ENCODE measurements around the gene SEC16B. TPM values are rescaled to one million over a fixed set of nuclear protein-coding genes. Genes with fewer than 3 reads are reported as not detected.
A peak's percentile ranks its signal among the peaks of the same experiment; 100 is the strongest.

Gene SEC16B
- total and polyA plus RNA-seq, 7 experiments from 2014 or later: 0.27 TPM; not detected in 6

DNA sequence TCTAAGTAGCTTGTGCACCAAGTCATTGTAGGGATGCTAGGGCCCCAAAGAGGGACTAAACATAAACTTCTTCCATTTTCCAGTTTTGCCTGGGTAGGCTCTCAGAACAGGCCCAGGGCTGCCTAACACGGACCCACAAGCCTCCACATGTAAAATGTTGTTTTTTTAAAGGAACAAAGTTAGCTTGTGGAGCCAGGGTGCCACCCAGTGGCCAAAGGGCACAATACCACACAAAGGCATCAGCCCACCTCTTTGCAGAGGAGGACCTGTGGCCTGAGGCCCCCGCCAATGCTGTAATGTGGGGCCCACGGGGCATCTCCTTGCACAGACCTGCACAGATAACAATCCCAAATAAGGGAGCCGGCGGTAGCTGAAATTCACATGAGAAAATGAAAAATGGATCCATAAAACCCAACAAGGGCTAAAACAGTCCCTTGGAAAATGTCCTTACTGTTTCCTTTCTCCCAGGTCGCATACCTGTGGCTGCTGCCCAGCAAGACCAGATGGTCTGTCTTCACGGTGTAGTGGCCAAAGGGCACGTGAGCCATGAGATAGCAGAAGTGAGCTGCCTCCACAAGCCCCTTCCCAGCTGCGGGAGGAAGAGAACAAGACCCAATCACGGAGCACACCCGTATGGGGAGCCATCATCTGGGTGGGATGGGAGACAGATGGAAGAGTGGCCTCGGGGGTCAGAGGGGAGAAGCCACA lies 23.8 kb downstream of the SEC16B start:
- no peak overlapping the region for H3K27ac ChIP-seq (ENCODE audit: low read depth, low read length)
- no peak overlapping the region for H3K4me3 Mint-ChIP-seq
- ChIA-PET CTCF (interaction anchor here (0.7 to 1.5 kb wide), 2 partner anchors 8 to 22 kb away, joined by 3 read pairs; no protein-coding TSS in a partner anchor), POLR2A (no interaction called here)
- peaks cover 0 to 2% (median 0%) of the 10 kb centered on the region in 7 donors for H3K4me1 Mint-ChIP-seq
- intact Hi-C loops (cut with micrococcal nuclease): no loop called here
- no peaks in the 10 kb centered on the region for H3K27me3 ChIP-seq (ENCODE audit: control insufficient read depth in 2 of 2, insufficient read depth in 2 of 2, low read length in 2 of 2)
- ATAC-seq (peak; percentile 45), DNase-seq (peak in 3 of 9 donors; percentile 1 to 32 (median 8))
- peaks cover 0 to 5% (median 0%) of the 10 kb centered on the region in 5 donors for H3K27me3 Mint-ChIP-seq
- H3K9me3 ChIP-seq (ENCODE audit: control insufficient read depth in 2 of 3, low read length in 3 of 3): no peaks in the 10 kb centered on the region
- no peak overlapping the region for H3K27ac Mint-ChIP-seq
- no peaks in the 10 kb centered on the region for H3K36me3 Mint-ChIP-seq
- no peaks in the 10 kb centered on the region for H3K4me1 ChIP-seq (ENCODE audit: control insufficient read depth in 2 of 2, insufficient read depth in 2 of 2, low read length in 2 of 2)
- no peaks in the 10 kb centered on the region for H3K36me3 ChIP-seq (ENCODE audit: control insufficient read depth in 2 of 3, insufficient read depth in 3 of 3, low read length in 3 of 3)
- H3K4me3 ChIP-seq (ENCODE audit: low read length): no peak overlapping the region
- H3K9me3 Mint-ChIP-seq: no peaks in the 10 kb centered on the region

GRCh38 chr1:177944016-177944949 lies 25.6 kb downstream of the SEC16B start:
- H3K4me3 Mint-ChIP-seq: no peak overlapping the region
- CTCF ChIA-PET: no interaction called here
- H3K36me3 Mint-ChIP-seq: no peaks in the 10 kb centered on the region

DNA sequence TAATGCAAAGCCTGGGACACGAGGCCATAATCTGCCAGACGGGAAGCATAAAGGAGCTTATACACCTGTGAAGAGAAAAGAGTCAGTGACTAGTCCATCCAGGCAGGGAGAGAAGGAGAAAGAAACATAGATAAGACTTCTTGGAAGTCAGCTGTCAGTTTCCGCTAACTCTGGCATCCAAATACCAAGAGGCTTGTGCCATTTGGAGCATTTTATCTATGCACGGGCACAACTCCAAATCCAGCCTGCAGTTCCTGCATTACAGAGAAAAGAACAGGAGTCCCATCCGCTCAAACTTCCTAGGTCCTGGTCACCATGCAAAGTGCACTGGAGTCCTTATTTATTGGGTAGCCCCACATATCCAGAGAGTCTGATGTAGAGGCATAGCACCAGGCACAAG lies 27.9 kb downstream of the SEC16B start:
- no peaks in the 10 kb centered on the region for H3K36me3 ChIP-seq (ENCODE audit: control insufficient read depth in 2 of 3, insufficient read depth in 3 of 3, low read length in 3 of 3)
- H3K4me1 ChIP-seq (ENCODE audit: control insufficient read depth in 2 of 2, insufficient read depth in 2 of 2, low read length in 2 of 2): no peaks in the 10 kb centered on the region
- Mint-ChIP-seq H3K4me1 (no peaks in the 10 kb centered on the region), H3K27ac (no peak overlapping the region), H3K9me3 (no peaks in the 10 kb centered on the region), H3K27me3 (peaks cover 0 to 5% (median 0%) of the 10 kb centered on the region in 5 donors), H3K36me3 (no peaks in the 10 kb centered on the region), H3K4me3 (no peak overlapping the region)
- no peaks in the 10 kb centered on the region for H3K9me3 ChIP-seq (ENCODE audit: control insufficient read depth in 2 of 3, low read length in 3 of 3)
- no peak overlapping the region for H3K27ac ChIP-seq (ENCODE audit: low read depth, low read length)
- H3K4me3 ChIP-seq (ENCODE audit: low read length): no peak overlapping the region
- intact Hi-C loops (cut with micrococcal nuclease): no loop called here
- DNase-seq (no peak), ATAC-seq (no peak)
- no peaks in the 10 kb centered on the region for H3K27me3 ChIP-seq (ENCODE audit: control insufficient read depth in 2 of 2, insufficient read depth in 2 of 2, low read length in 2 of 2)
- CTCF ChIA-PET: no interaction called here
- POLR2A ChIA-PET: no interaction called here

More at GRCh38 chr1:177944016-177944949, 25.6 kb downstream of the SEC16B start:
- H3K27ac Mint-ChIP-seq: no peak overlapping the region
- no peak for DNase-seq
- Histone ChIP-seq H3K27me3 (ENCODE audit: control insufficient read depth in 2 of 2, insufficient read depth in 2 of 2, low read length in 2 of 2) (no peaks in the 10 kb centered on the region), H3K9me3 (ENCODE audit: control insufficient read depth in 2 of 3, low read length in 3 of 3) (no peaks in the 10 kb centered on the region), H3K4me1 (ENCODE audit: control insufficient read depth in 2 of 2, insufficient read depth in 2 of 2, low read length in 2 of 2) (no peaks in the 10 kb centered on the region), H3K27ac (ENCODE audit: low read depth, low read length) (no peak overlapping the region), H3K36me3 (ENCODE audit: control insufficient read depth in 2 of 3, insufficient read depth in 3 of 3, low read length in 3 of 3) (no peaks in the 10 kb centered on the region), H3K4me3 (ENCODE audit: low read length) (no peak overlapping the region)
- POLR2A ChIA-PET: no interaction called here
- no peaks in the 10 kb centered on the region for H3K4me1 Mint-ChIP-seq
- H3K9me3 Mint-ChIP-seq: no peaks in the 10 kb centered on the region
- H3K27me3 Mint-ChIP-seq: peaks cover 0 to 5% (median 0%) of the 10 kb centered on the region in 5 donors
- intact Hi-C loops (cut with micrococcal nuclease): no loop called here
- ATAC-seq: no peak

- Mint-ChIP-seq H3K27ac (no peak overlapping the region), H3K4me1 (no peaks in the 10 kb centered on the region), H3K9me3 (no peaks in the 10 kb centered on the region), H3K27me3 (peaks cover 0 to 5% (median 0%) of the 10 kb centered on the region in 5 donors), H3K36me3 (no peaks in the 10 kb centered on the region), H3K4me3 (no peak overlapping the region)
- Histone ChIP-seq H3K4me1 (ENCODE audit: control insufficient read depth in 2 of 2, insufficient read depth in 2 of 2, low read length in 2 of 2) (no peaks in the 10 kb centered on the region), H3K27ac (ENCODE audit: low read depth, low read length) (no peak overlapping the region), H3K36me3 (ENCODE audit: control insufficient read depth in 2 of 3, insufficient read depth in 3 of 3, low read length in 3 of 3) (no peaks in the 10 kb centered on the region), H3K27me3 (ENCODE audit: control insufficient read depth in 2 of 2, insufficient read depth in 2 of 2, low read length in 2 of 2) (no peaks in the 10 kb centered on the region), H3K9me3 (ENCODE audit: control insufficient read depth in 2 of 3, low read length in 3 of 3) (no peaks in the 10 kb centered on the region), H3K4me3 (ENCODE audit: low read length) (no peak overlapping the region)
- ChIA-PET POLR2A (no interaction called here), CTCF (no interaction called here)
- DNase-seq: no peak
- no peak for ATAC-seq
- intact Hi-C loops (cut with micrococcal nuclease): no loop called here
Measured at GRCh38 chr1:177940682-177941081, 29.2 kb downstream of the SEC16B start.

GRCh38 chr1:177937931-177938330 lies 31.9 kb downstream of the SEC16B start:
- no peak overlapping the region for H3K4me3 Mint-ChIP-seq
- POLR2A ChIA-PET: no interaction called here

DNA sequence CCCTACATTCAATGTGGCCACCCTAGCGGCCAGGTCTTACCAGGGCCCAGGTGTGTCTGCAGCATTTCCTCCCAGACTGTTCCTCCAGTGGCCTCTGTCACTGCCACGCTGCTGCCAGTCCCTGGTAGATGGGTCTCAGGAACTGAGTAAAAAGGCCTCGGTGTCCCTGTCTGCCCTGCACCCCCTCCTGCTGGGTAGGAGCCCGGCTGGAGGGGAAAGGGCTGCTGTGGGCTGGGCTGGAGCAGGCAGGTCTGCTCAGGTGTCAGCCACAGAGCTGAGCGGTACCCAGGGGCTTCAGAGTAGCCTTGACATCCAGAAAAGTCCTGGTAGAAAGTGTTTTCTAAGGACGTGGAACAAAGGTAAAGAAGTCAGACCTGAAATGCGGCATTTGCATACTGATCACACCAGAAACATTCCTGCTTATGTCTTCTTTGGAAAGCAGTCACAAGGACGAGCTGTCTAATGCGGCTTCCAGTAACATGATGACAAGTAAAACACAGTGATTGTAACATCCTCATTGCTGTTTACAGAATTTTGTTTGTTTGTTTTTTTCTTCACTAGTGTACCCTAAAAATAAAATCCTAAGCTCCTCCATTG lies 32.6 kb downstream of the SEC16B start:
- no peak for DNase-seq
- ChIA-PET CTCF (no interaction called here), POLR2A (no interaction called here)
- H3K27me3 ChIP-seq (ENCODE audit: control insufficient read depth in 2 of 2, insufficient read depth in 2 of 2, low read length in 2 of 2): no peaks in the 10 kb centered on the region
- no peak overlapping the region for H3K4me3 Mint-ChIP-seq
- no peaks in the 10 kb centered on the region for H3K36me3 Mint-ChIP-seq
- no peaks in the 10 kb centered on the region for H3K9me3 ChIP-seq (ENCODE audit: control insufficient read depth in 2 of 3, low read length in 3 of 3)
- intact Hi-C loops (cut with micrococcal nuclease): no loop called here
- peaks cover 0 to 5% (median 0%) of the 10 kb centered on the region in 5 donors for H3K27me3 Mint-ChIP-seq
- H3K4me1 Mint-ChIP-seq: no peaks in the 10 kb centered on the region
- H3K4me1 ChIP-seq (ENCODE audit: control insufficient read depth in 2 of 2, insufficient read depth in 2 of 2, low read length in 2 of 2): no peaks in the 10 kb centered on the region
- H3K9me3 Mint-ChIP-seq: peaks cover 0 to 4% (median 0%) of the 10 kb centered on the region in 11 donors
- no peaks in the 10 kb centered on the region for H3K36me3 ChIP-seq (ENCODE audit: control insufficient read depth in 2 of 3, insufficient read depth in 3 of 3, low read length in 3 of 3)
- ATAC-seq: no peak
- H3K27ac Mint-ChIP-seq: no peak overlapping the region
- no peak overlapping the region for H3K27ac ChIP-seq (ENCODE audit: low read depth, low read length)
- no peak overlapping the region for H3K4me3 ChIP-seq (ENCODE audit: low read length)

More at GRCh38 chr1:177937931-177938330, 31.9 kb downstream of the SEC16B start:
- Mint-ChIP-seq H3K36me3 (no peaks in the 10 kb centered on the region), H3K27ac (no peak overlapping the region), H3K27me3 (peaks cover 0 to 5% (median 0%) of the 10 kb centered on the region in 5 donors), H3K4me1 (no peaks in the 10 kb centered on the region), H3K9me3 (peaks cover 0 to 1% (median 0%) of the 10 kb centered on the region in 11 donors)
- intact Hi-C loops (cut with micrococcal nuclease): no loop called here
- ATAC-seq (no peak), DNase-seq (no peak)
- H3K36me3 ChIP-seq (ENCODE audit: control insufficient read depth in 2 of 3, insufficient read depth in 3 of 3, low read length in 3 of 3): no peaks in the 10 kb centered on the region
- no peaks in the 10 kb centered on the region for H3K9me3 ChIP-seq (ENCODE audit: control insufficient read depth in 2 of 3, low read length in 3 of 3)
- no peak overlapping the region for H3K4me3 ChIP-seq (ENCODE audit: low read length)
- CTCF ChIA-PET: no interaction called here
- H3K27me3 ChIP-seq (ENCODE audit: control insufficient read depth in 2 of 2, insufficient read depth in 2 of 2, low read length in 2 of 2): no peaks in the 10 kb centered on the region
- no peak overlapping the region for H3K27ac ChIP-seq (ENCODE audit: low read depth, low read length)
- no peaks in the 10 kb centered on the region for H3K4me1 ChIP-seq (ENCODE audit: control insufficient read depth in 2 of 2, insufficient read depth in 2 of 2, low read length in 2 of 2)

Data from naive thymus-derived CD4-positive, alpha-beta T cell (primary cell).